WTC11 (cell line): ENCODE measurements around the gene EMD. TPM values are rescaled to one million over a fixed set of nuclear protein-coding genes. Genes with fewer than 3 reads are reported as not detected.

Experiments
- ATAC-seq: fragments of 200-7000 bp; cut with Tn5 transposase; 2 replicates; pipeline ENCODE4 v1.10.0; 2021; ENCODE audit warnings: mild to moderate bottlenecking, moderate library complexity
- CTCF ChIA-PET: fragments of 300-600 bp; sonication (Branson Sonifier 250); formaldehyde crosslinking; loops from one replicate; lab custom pipeline; 2021; ENCODE audit warnings: antibody characterized with exemption; lab: Charles Lee
- POLR2A ChIA-PET: fragments of 350-600 bp; sonication (Branson Sonifier 250); formaldehyde crosslinking; loops from one replicate; lab custom pipeline; 2021; ENCODE audit warnings: antibody characterized with exemption; lab: Charles Lee
- DNase-seq: peaks from one replicate; pipeline ENCODE4 v3.0.0; 2021; ENCODE audit warnings: low spot score
- H3K27ac Mint-ChIP-seq: 2 replicates; pipeline ENCODE4 v1.8.0; 2021; ENCODE audit warnings: mixed read lengths
- H3K27me3 Mint-ChIP-seq: 2 replicates; pipeline ENCODE4 v1.8.0; 2021; ENCODE audit warnings: low read depth, mild to moderate bottlenecking, moderate library complexity, mixed read lengths
- H3K36me3 Mint-ChIP-seq: 2 replicates; pipeline ENCODE4 v1.8.0; 2021; ENCODE audit warnings: mixed read lengths
- H3K4me1 Mint-ChIP-seq: 2 replicates; pipeline ENCODE4 v1.8.0; 2022; ENCODE audit warnings: mixed read lengths
- H3K4me3 Mint-ChIP-seq: 2 replicates; pipeline ENCODE4 v1.8.0; 2021; ENCODE audit warnings: mild to moderate bottlenecking, moderate library complexity, mixed read lengths
- H3K9me3 Mint-ChIP-seq: 2 replicates; pipeline ENCODE4 v1.8.0; 2021; ENCODE audit warnings: mixed read lengths
- ARID4B ChIP-seq: sonication (generic); formaldehyde crosslinking; IDR thresholded peaks from 2 replicates; pipeline ENCODE4 v1.8.0; 2023; ENCODE audit warnings: missing genetic modification reagents, mild to moderate bottlenecking, borderline replicate concordance
- ATF1 ChIP-seq: sonication (generic); formaldehyde crosslinking; IDR thresholded peaks from 2 replicates; pipeline ENCODE4 v1.8.1; 2023; ENCODE audit warnings: mild to moderate bottlenecking, moderate library complexity, missing genetic modification reagents
- FOXJ3 ChIP-seq: sonication (generic); formaldehyde crosslinking; IDR thresholded peaks from 2 replicates; pipeline ENCODE4 v1.9.0; 2021; ENCODE audit warnings: missing genetic modification reagents, mild to moderate bottlenecking, borderline replicate concordance
- FOXP1 ChIP-seq: sonication (generic); formaldehyde crosslinking; IDR thresholded peaks from 2 replicates; pipeline ENCODE4 v1.8.0; 2022; ENCODE audit warnings: missing genetic modification reagents, mild to moderate bottlenecking, moderate library complexity, borderline replicate concordance
- HMGA2 ChIP-seq: fragments of 250-450 bp; sonication (Bioruptor Pico); IDR thresholded peaks from 2 replicates; pipeline ENCODE4 v1.4.0; 2021; ENCODE audit warnings: mild to moderate bottlenecking, moderate library complexity
- IRF2 ChIP-seq: sonication (generic); formaldehyde crosslinking; IDR thresholded peaks from 2 replicates; pipeline ENCODE4 v1.8.0; 2022; ENCODE audit warnings: low read depth, missing genetic modification reagents, borderline replicate concordance
- JUN ChIP-seq: sonication (generic); formaldehyde crosslinking; IDR thresholded peaks from 2 replicates; pipeline ENCODE4 v1.8.0; 2023; ENCODE audit warnings: mild to moderate bottlenecking, missing genetic modification reagents
- MXD4 ChIP-seq: fragments of 250-450 bp; sonication (Bioruptor Pico); IDR thresholded peaks from 2 replicates; pipeline ENCODE4 v1.8.0; 2021; ENCODE audit warnings: mild to moderate bottlenecking, moderate library complexity, borderline replicate concordance
- PRRX2 ChIP-seq: fragments of 250-450 bp; sonication (Bioruptor Pico); IDR thresholded peaks from 2 replicates; pipeline ENCODE4 v1.8.0; 2021; ENCODE audit warnings: mild to moderate bottlenecking
- ZBTB21 ChIP-seq: sonication (generic); formaldehyde crosslinking; IDR thresholded peaks from 2 replicates; pipeline ENCODE4 v1.8.1; 2023; ENCODE audit warnings: mild to moderate bottlenecking, missing genetic modification reagents, borderline replicate concordance
- ZBTB43 ChIP-seq: sonication (generic); formaldehyde crosslinking; IDR thresholded peaks from 2 replicates; pipeline ENCODE4 v1.8.1; 2023; ENCODE audit warnings: mild to moderate bottlenecking, missing genetic modification reagents
- ZMAT4 ChIP-seq: fragments of 250-450 bp; sonication (Bioruptor Pico); IDR thresholded peaks from 2 replicates; pipeline ENCODE4 v1.9.0; 2021; ENCODE audit warnings: mild to moderate bottlenecking
- ZNF281 ChIP-seq: sonication (generic); formaldehyde crosslinking; IDR thresholded peaks from 2 replicates; pipeline ENCODE4 v1.8.0; 2023; ENCODE audit warnings: mild to moderate bottlenecking, missing genetic modification reagents
- ZNF317 ChIP-seq: sonication (generic); formaldehyde crosslinking; IDR thresholded peaks from 2 replicates; pipeline ENCODE4 v1.8.1; 2023; ENCODE audit warnings: low read depth, mild to moderate bottlenecking, moderate library complexity, missing genetic modification reagents, borderline replicate concordance
- total RNA-seq: library from RNA; stranded (reverse); gene quantifications from 3 replicates; pipeline ENCODE4 v1.2.3, GENCODE V29; 2021

The EMD gene
- total RNA-seq, 1 experiment from 2014 or later, result 78.3 TPM

GRCh38 chrX:154367474-154368308, 11.4 kb upstream of the EMD start (continued):
- TF ChIP-seq IRF2 (CRISPR knock-in tag) (no peak), ARID4B (CRISPR knock-in tag) (no peak)

- Mint-ChIP-seq H3K9me3 (no peaks in the 10 kb centered on the region), H3K4me3 (peak overlapping the region; percentile 59), H3K27ac (no peak overlapping the region), H3K27me3 (peaks cover 3% of the 10 kb centered on the region; the same call in 1 of the 2 replicates), H3K36me3 (peaks cover 27% of the 10 kb centered on the region), H3K4me1 (peaks cover 11% of the 10 kb centered on the region)
- TF ChIP-seq ATF1, result no peak
- TF ChIP-seq FOXJ3 (CRISPR knock-in tag), result no peak
- TF ChIP-seq ZNF281 (CRISPR knock-in tag), result no peak
- no peak for TF ChIP-seq PRRX2
- TF ChIP-seq MXD4 (CRISPR knock-in tag), result no peak
- no peak for TF ChIP-seq ZNF317 (CRISPR knock-in tag)
- TF ChIP-seq ZBTB21 (CRISPR knock-in tag), result no peak
- TF ChIP-seq FOXP1 (CRISPR knock-in tag), result no peak
- TF ChIP-seq IRF2 (CRISPR knock-in tag), result no peak
- no peak for TF ChIP-seq ZMAT4 (CRISPR knock-in tag)
- no peak for TF ChIP-seq JUN
- TF ChIP-seq ZBTB43 (CRISPR knock-in tag), result no peak
- no peak for TF ChIP-seq HMGA2 (CRISPR knock-in tag)
- peak; percentile 31 for DNase-seq
- CTCF ChIA-PET, result interaction anchor here (1.0 kb wide), 1 partner anchor 122 kb away, joined by 3 read pairs; the partner anchor contains the start of gene SLC10A3
- 0 out of 2 replicates have a peak, but pooled peaks have one; percentile 0 for ATAC-seq
- POLR2A ChIA-PET, result interaction anchor here (0.7 to 1.5 kb wide), 8 partner anchors 9 to 89 kb away, joined by 3 to 12 read pairs (median 5); partner anchors contain the start of genes EMD, PLXNA3 and RPL10
Measured at GRCh38 chrX:154368630-154369448, 10.3 kb upstream of the EMD start.
